CD4-positive, alpha-beta T cell treated with Interleukin-17A for 1 hour (primary cell): ENCODE measurements around the gene CHRNA7.

ENCODE experiments used
- DNase-seq: peaks from one replicate; pipeline ENCODE4 v3.0.0-alpha.2; 2020

CHRNA7 gene

DNA sequence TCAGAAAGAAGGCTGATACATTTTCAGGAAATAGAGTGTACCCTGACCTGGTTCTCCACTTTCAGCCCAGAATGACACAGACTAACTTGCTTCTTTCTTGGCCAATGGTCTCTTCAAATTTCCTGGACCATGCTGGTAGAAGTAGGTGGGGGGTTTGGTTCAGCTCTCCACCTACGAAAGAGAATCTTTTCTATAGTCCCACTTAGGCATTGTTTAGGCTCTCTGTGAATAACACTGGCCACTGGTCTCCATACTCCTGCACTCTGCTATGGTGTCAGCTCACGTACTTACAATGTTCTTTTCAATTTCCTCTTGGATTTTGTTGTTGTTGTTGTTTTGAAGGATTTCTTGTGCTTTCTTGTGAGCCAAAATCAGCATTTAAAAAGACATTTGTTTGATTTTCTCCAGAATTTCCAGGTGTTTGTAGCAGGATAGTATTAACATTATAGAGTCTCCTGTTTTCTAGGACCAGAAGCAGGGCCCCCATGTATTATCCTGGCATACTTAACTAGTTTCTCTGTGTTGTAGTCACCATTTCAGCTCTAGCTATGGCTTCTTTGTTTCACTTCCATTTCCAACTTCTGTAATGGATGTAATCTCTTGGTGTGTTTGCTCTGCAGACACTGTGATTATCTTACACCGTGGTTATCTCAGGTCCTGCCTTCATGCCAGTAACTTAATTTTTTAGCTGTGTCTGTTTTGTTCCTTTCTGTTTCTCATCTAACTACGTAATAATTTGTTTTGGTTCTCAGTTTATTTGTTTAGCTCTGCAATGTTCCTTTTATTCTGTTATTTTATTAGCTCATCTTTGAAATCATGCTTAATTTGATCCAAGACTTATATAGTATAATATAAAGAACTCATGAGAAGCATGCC, 61.4 kb downstream of the CHRNA7 start:
- no peak for DNase-seq

DNA sequence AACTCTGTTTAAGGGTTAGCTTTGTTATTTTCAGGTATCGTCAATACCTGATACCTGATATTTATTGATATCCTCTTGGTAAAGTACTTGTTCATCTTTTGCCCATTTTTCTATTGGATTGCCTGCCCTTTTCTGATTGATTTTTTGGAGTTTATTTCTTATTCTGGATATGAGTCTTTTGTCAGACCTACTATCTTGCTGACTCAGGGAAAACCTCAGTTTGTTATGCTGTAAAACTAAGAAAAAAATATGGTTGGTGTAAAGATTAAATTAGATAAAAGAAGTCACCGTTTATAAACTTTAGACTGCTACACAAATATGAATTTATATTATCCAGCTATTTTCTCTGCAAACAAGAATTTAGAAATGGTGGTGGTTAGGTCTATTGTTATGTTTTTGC, 65.9 kb downstream of the CHRNA7 start:
- no peak for DNase-seq

DNA sequence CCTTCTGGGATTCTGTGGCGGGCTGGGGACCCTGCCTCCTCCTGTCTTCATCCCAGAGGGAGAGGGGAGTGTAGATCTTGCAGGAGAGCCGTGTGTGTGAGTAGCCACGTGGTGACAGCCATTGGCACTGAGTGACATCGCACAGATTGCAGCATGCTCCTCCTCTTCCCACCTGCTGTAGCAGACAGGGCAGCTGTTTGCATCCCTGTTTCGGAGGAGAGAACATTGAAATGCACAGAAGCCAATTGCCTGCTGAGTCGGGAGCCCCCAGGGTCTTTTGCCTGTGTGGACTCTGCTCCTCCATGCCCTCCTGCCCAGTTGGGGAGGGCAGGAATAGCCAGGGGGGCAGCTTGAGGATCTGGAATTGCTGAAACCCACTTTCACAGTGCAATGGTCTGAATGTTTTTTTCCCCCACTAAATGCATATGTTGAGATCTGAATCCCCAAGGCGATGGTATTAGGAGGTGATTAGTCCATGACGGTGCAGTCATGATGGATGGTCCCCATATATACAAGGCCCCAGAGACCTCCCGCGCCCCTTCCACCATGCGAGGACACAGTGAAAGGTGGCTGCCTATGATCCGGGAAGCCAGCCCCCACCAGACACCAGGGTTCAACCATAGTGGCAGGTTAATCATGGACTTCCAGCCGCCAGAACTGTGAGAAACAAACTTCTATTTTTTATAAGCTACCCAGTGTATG, 66.8 kb downstream of the CHRNA7 start:
- no peak for DNase-seq

DNA sequence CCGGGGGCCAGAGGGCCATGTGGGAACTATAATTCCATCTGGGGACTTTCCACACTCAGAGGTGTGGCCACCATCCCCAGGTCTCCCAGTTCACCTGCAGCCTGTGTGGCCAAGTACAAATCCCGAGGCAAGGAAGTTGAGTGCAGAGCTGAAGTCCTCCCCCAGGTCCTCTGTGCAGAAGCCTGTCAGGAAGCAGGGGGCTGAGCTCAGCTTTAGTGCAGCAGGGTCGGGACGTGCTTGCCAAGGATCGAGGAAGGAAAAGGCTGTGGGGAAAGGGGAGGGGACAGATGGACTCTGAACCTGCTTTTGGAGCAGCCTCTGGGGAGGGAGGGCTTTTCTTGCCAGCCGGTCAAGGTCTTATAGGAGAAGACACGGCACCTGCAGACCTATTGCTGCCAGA, 67.7 kb downstream of the CHRNA7 start:
- no peak for DNase-seq

DNA sequence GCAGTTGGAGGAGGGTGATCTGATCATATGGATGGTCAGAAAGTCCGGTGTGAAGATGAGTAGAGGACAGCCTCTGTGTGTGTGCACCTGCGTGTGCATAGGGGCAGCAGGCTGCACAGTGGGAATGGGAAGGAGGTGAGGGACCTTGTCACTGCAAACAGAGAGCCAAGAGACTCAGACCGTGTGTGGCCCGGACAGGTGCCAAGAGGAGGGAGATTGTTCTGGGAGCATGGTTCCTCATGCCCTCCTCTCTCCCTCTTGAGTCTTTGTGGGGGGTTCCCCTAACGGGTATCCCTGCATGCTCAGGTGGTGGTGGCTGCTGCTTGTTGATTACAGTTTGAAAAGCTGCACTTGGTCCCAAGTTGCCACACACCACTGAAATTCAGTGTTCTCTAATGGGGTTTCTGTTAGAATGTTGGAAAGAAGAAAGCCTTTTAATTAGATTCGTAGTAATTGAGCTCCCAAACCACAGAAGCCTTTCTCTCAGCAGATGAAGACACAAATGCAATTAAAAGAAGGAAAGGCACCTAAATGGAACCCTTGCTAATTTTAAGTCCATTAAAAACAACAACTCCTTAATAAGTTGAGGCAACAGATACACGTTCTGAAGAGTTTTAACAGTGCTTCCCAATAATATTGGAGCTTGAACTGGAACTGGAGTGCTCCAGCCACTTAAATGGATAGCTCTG, 68.9 kb downstream of the CHRNA7 start:
- no peak for DNase-seq

DNA sequence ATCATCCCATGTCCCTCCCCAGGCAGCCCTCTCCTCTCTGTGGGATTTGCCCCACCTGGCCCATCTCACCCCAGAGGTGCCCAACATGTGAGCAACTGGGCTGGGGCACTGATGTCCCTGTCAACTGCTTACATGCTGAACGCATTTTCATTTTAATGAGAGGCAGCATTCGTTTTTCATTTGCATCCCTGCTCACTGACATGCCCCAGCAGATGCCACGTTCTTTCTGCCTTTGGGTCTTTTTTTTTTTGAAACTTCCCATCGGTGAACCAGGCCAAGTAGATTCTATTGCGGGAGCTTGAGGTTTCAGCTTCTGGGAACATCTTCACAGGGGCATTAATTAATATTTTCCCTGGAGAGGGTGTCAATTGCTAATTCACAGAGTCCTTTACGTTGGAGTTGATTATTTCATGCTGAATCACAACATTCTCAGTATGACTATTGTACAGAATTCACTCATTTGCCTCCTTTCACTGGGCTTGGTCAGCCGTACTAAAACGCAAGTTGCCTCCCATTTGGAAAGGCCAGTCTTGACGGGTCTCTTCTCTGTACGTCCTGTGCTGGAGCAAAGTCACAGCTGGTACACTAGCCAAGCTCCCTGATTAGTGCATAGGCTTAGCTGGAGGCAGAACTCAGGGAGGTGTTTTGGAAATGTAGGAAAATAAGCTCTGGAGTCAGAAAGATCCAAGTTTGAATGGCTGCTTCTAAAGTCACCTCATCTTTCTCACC, 69.8 kb downstream of the CHRNA7 start:
- no peak for DNase-seq

DNA sequence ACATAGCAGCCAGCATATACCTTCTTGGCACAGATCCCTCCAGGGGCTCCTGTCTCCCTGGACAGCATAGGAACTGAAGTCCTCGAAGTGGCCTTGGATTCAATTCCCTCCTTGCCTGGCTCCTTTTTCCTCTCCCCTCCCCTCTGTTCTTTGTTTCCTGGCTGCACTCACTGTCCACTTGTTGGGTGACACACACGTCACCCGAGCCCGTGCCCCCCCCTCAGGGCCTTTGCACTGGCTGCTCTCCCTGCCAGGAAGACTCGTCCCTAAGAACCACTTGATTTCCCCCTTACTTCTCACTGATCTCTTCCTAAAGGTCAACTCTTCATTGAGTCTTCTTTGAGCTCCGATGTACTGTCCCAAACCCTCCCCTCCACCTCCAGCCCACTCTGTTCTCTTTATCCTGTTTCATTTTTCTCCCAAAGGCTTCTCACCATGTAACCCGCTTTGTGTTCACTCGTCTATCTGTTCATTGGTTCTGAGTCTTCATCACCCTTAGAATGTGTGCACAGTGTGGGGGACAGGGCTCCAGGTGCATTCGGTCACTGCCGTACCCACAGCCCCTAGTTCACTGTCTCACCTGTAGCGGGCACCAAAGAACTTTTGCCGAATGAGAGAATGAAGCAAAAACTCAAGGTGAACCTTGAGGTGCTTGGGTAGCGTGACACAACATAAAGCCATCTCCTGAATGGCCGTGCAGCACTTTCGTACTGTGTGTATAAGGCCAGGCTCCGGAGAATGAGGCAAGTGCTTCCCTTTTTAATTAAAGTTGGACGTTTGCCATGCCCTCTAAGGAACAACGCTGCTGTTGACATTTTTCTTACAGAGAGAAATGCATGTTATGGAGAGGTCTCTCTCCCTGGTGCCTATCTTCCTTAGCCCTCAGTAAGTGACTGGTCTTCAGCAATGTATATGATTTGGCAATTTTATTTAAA, 74.0 kb downstream of the CHRNA7 start:
- DNase-seq = no peak

DNA sequence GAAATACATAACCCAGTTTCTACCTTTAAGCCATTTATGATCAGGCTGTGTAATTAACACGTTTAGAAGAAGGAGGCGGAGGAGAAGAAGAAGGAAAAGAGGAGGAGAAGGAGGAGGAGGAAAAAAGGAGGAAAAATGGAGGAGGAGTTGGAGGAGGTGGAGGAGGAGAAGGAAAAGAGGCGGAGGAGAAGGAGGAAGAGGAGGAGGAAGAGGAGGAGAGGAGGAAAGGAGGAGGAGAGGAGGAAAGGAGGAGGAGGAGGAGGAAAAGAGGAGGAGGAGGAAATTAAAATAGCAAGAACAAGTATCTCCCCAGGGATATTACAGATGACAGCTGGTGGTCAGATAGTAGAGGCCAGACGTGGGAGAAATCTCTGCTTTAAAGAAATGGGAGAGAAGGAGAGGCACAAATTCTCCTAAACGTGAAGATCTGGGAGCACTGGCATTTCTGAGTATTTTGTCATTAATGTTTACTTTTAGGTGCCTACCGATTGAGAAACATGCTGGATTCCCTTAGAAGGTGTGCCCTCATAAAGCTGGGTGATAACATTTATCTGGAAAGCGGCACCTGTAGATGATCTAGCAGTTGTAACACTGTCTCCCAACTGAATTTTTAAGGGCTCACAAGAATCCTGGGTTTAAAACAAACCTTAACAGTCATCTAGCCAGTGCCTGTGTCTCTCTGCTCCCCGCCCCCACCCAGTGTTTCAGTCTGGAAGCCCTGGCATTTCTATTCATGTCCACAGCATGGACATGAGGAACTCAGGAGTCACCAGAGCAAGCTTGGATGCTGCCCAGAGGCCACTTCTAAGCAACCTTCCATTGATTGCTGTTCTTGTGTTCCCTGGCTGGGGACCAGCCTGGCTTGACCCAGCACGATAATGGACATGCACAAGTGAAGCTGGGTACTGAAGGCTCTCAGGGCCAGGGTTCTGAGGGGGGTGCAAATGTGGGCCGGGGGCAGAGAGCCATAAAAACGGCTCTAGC, 75.2 kb downstream of the CHRNA7 start:
- DNase-seq = no peak

DNA sequence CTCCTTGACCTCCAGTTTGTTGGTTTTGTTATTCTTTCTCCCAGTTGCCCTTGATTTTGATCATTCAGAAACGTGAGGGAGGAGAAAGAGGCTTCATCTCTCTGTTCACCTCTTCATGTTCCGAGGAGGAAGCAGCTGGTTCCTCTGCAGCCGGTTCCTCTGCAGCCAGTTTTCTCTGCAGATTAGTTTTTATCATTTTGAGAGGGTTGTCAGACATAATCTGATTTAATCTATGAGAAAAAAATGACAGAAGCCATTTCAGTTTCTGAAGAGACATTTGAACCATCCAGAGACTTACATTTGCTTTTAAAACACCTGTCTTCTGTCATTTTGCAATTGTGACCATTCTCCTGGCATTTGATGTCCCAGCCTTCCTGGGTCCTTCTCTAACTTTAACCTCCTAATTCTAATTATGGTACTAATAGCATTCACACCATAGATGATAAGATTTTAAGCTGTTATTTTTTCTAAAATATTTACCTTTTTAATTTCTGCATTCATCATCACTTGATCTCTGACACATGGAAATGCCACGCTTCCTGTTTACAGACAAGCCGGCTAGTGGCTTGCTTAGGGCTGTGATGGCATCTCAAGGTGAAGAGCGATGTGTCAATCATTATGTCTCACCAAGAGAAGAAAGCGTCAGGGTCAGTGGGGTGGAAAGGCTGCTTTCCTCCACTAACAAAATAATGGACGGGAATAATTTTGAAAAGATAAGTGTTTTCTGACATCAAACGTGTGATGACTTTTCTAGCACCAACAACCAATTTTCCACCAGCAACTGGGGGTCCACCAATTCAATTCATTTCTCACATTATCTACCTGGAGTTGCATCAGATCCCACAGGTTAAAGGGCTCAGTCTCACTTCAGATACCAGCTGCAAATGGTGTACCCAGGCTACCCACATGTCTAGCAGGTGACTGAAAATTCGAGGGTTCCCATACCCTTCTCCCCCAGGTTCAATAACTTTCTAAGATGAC, 76.4 kb downstream of the CHRNA7 start:
- peak; percentile 3 for DNase-seq

DNA sequence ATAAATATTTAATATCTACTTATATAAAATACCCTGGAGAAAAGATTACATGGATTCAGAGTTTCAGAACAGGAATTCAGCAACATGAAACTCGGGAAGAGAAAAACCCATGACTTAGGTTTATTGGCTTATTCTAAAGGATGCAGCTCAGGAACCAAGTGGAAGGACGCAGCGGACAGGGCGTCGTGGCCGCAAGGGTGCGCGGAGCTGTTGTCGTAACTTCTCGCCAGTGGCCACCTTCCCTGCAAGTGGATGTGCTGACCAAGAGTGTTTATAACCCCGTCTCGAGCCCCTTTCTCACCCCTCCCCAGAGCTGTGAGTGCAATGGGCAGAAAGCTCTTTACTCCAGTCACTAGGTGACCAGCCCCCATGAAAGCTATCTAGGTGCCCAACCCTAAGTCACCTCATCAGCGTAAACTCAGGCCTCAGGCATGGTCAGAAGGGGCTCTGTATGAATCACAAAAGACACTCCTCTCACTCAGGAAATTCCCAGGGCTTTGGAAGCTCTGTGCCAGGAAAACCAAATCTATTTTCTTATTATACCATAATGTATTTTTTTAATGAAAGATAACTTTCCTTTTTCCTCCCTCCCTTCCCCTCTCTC, 77.3 kb downstream of the CHRNA7 start:
- DNase-seq = no peak

DNA sequence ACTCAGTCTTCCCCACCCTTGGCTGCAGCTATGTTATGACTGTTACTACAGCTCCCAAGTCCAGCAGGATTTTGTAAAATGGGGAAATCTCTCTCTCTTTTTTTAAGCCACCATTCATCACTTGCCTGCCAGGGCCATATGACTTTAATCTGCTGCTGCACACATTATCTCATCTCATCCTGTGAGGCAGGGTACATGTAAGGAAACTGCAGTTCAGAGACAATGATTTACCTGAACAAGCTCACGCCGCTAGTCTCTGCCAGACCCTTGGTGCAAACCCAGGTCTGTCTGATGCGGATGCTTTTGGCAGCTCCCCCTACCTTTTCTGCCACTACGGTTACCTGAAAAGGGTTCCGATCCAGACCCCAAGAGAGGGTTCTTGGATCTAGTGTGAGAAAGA, 78.3 kb downstream of the CHRNA7 start:
- DNase-seq = no peak

DNA sequence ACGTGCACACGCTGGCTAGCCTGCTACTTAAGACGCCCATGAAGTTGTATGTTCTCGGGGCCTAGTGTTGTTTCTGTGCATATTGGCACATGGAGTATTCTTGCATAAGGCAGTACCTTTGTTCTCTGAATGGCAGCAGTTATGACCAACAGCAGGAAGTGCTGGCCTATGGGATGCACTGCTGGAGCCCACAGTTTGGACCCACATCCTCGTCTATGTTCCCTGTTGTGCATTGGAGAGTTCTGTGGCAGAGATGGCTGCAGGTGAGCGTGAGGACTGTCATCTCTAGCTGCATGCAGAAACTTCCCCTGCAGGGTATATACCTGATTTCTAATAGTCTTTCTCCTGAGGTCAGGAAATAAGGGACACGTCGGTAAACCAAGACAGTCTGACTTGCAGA, 81.8 kb downstream of the CHRNA7 start:
- DNase-seq = no peak

DNA sequence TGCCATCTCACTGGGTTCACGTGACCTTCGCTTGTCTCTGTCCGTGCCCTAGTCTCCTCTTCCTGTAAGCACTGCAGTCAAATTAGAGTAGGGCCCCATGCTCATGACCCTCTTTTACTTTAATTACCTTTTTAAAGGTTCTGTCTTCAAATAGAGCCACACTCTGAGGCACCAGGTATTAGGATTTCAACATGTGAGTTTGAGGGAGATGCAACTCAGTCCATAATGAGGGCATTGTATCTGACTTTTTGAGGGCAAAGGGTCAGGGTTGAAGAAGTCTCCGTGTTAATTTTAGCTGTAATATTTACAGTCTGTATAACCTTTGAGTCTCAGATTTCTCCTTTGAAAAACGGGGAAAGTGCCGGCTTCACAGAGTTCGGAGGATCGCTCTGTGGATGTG, 82.9 kb downstream of the CHRNA7 start:
- no peak for DNase-seq

DNA sequence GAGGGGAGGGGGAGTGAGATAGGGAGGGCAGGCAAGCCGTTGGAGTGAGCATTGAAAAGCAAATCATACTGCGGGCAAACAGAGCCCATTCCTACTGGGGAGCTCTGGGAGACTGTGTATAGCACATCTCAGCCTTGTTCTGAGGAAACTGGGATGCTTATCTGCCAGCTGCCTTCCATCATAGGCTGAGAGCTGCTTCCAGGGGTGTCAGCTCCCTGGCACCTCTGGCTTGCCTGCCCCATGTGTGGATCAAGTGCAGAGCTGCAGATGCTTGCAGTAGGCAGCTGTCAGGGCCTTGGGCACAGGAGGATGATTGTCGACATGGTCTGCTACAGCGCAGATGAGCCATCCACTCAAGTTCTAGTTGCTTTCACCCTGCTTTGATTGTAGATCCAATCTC, 86.8 kb downstream of the CHRNA7 start:
- no peak for DNase-seq

DNA sequence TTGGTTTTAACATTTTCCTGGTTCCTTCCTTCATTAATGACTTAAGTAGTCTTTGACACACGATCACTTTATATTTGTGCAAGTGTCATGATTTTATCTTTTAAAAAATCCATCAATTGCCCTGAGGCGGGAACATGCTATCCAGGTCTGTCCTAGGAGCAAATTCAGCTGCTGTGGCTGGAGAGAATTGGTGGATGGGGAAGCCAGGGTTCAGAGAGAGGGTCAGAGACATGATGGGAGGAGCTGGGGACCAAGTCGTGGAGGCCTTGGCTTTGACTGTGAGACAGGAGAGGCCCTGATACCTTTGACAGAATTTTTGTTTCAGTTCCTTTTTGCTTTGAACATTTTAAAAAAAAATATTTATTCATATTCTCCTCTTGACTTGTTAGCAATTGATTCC, 89.0 kb downstream of the CHRNA7 start:
- DNase-seq = no peak

DNA sequence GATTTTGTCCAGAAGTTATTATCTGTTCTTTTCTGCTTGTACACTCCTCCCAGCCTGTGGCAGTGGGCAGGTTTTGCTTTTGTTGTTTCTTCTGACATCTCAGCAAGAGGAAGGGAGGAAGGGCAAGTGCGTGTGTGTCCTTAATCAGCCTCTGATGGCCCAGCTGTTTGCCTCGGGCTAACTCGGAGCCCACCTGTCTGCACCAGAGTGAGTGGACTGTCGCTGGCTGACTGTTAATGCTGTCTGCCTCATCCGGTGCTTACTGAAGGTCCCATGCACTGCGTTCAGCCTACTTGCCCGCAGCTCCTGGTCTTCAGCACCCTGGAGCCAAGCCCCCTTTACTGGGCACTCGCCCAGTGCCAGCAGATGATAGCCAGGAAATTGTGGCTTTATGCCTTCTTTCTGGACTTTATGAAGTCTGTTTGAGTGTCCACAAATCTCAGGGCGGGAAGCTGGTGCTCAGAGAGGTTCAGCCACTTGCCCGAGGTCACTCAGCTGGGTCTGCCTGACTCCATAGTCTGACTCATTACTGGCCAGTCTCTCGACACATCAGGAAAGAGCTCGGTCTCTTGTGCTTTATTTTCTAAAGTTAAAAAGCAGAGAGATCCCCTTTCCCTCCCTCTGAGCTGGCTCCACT, 89.5 kb downstream of the CHRNA7 start:
- DNase-seq = no peak

DNA sequence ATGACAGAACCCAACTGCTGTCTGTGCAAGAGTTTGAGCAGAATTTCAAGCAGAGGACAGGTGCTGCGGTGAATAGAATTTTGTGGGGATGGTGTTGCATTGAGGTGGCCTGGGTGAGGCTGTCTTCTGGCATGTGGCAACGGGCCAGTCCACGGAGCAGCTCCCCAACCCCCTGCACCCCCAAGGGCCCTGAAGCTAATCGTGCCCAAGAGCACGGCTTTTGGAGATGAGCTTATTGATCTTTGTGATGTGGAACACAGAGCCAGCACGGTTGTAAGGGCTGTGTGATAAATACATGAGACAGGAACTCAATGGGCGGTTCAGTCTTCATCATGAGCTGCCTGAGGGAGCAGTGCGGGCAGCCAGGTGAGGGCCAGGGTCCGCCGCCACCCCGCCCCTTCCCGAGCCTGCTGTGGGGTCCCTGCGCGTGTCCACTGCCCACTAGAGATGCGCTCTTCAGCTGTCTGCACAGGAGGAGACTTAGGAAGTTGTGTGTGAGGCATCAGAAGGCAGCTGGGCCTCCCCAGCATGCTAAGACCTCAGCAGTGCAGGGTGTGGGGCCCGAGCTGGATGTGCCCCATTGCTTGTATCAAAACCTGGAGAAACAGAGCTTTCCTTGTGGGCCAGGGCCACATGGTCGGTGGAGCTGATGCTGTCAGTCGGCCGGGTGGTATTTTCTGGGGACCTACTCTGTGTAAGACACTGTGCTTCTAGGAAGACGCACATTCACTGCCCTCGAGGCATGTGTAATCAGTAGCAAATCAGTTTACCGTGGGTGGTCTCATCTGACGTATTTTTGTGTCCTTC, 90.5 kb downstream of the CHRNA7 start:
- DNase-seq = no peak

DNA sequence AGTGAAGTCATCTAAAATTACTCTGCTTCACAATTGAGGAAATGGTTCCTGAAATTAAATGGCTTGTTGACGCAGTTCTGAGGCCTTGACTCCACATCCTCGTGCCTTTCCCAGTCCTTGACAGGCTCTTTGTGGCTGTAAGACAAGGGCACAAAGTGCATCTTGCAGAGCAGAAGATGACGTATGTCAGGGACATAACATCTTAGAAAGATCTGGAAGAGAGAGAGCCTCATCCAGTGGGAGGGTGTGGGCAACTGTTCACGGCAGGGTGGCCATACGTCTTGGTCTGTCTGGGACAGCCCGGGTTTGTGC, 91.0 kb downstream of the CHRNA7 start:
- DNase-seq = no peak
